KMS-11 (cell line): Measurements from ENCODE around the gene FAM107B.

Source experiments
- H2AFZ ChIP-seq: fragments of 200-600 bp; sonication (generic); 2 replicates; pipeline ENCODE4 v1.6.1; 2016; ENCODE audit warnings: antibody characterized with exemption, mixed run types, low read depth
- H3K27ac ChIP-seq: fragments of 200-600 bp; sonication (generic); 2 replicates; pipeline ENCODE4 v1.6.1; 2016; ENCODE audit warnings: mild to moderate bottlenecking, mixed run types
- H3K27me3 ChIP-seq: fragments of 200-600 bp; sonication (generic); 2 replicates; pipeline ENCODE4 v1.6.1; 2017; ENCODE audit warnings: mild to moderate bottlenecking, low read depth, mixed run types, moderate library complexity; ENCODE audit not compliant: insufficient read depth
- H3K36me3 ChIP-seq: fragments of 200-600 bp; sonication (generic); 2 replicates; pipeline ENCODE4 v1.6.1; 2017; ENCODE audit warnings: mild to moderate bottlenecking, mixed run types; ENCODE audit not compliant: insufficient read depth
- H3K4me1 ChIP-seq: fragments of 200-600 bp; sonication (generic); 2 replicates; pipeline ENCODE4 v1.6.1; 2016; ENCODE audit warnings: mild to moderate bottlenecking, low read depth, mixed run types; ENCODE audit not compliant: poor library complexity, severe bottlenecking
- H3K4me2 ChIP-seq: fragments of 200-600 bp; sonication (generic); 2 replicates; pipeline ENCODE4 v1.7.0; 2016; ENCODE audit warnings: mild to moderate bottlenecking, mixed run types
- H3K4me3 ChIP-seq: fragments of 200-600 bp; sonication (generic); IDR thresholded peaks from 2 replicates; pipeline ENCODE4 v1.6.1; 2017; ENCODE audit warnings: low read depth, low read length, mixed read lengths; ENCODE audit not compliant: insufficient read depth
- H3K79me2 ChIP-seq: fragments of 200-600 bp; sonication (generic); 2 replicates; pipeline ENCODE4 v1.6.1; 2016; ENCODE audit warnings: low read depth, mixed run types; ENCODE audit not compliant: insufficient read depth
- H3K9ac ChIP-seq: fragments of 200-600 bp; sonication (generic); 2 replicates; pipeline ENCODE4 v1.6.1; 2016; ENCODE audit warnings: mild to moderate bottlenecking, mixed run types
- H4K20me1 ChIP-seq: fragments of 200-600 bp; sonication (generic); 2 replicates; pipeline ENCODE4 v1.6.1; 2016; ENCODE audit warnings: mild to moderate bottlenecking, mixed run types; ENCODE audit not compliant: insufficient read depth
- CTCF ChIP-seq: fragments of 200-600 bp; sonication (generic); conservative IDR thresholded peaks from 2 replicates; pipeline ENCODE4 v1.6.1; 2017; ENCODE audit warnings: low read depth, mild to moderate bottlenecking, antibody characterized with exemption, low read length, moderate library complexity, mixed read lengths

FAM107B gene

GRCh38 chr10:14477408-14477710 lies 297.3 kb downstream of the FAM107B start:
- H3K4me2 ChIP-seq, result no peak overlapping the region

DNA sequence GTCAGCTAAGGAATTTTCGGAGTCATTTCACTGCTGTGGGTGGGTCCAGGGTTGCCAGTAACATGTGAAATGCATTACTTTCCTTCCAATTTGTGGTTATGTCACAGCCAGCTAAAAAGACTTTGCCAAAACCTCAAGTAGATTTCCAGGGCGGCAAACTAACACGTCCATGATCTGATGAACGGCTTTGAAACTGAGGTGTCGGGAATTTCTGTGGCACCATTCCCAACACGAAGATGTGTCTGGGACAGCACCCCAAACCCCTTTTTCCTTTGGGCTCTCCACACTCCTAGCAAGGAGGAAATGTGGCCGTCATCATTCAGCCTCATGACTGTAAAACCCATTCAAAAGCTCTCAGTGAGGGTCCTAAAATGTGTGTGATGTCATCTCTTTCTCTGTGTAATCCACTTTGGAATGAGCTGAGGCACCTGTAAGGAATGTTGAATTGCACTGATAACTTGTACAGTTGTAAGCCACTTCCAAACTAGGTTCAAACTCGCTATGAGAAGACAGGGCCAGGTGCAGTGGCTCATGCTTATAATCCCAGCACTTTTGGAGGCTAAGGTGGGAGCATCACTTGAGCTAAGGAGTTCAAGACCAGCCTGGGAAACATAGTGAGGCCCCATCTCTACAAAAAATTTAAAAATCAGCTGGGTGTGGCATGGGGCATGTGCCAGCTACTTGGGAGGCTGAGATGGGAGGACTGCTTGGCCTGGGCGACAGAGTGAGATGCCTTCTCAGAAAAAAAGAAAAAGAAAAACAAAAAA lies 297.9 kb downstream of the FAM107B start:
- Histone ChIP-seq H3K4me1 (peaks cover 4% of the 10 kb centered on the region), H3K4me2 (no peak overlapping the region), H3K79me2 (no peaks in the 10 kb centered on the region), H3K27me3 (no peaks in the 10 kb centered on the region), H4K20me1 (no peaks in the 10 kb centered on the region), H2AFZ (no peak overlapping the region), H3K36me3 (no peaks in the 10 kb centered on the region), H3K9ac (no peak overlapping the region), H3K4me3 (no peak overlapping the region), H3K27ac (no peak overlapping the region)
- no peak for TF ChIP-seq CTCF

More at GRCh38 chr10:14477408-14477710, 297.3 kb downstream of the FAM107B start:
- H3K36me3 ChIP-seq, result no peaks in the 10 kb centered on the region
- no peaks in the 10 kb centered on the region for H4K20me1 ChIP-seq
- no peak overlapping the region for H3K4me3 ChIP-seq
- H3K27me3 ChIP-seq, result no peaks in the 10 kb centered on the region
- peaks cover 4% of the 10 kb centered on the region for H3K4me1 ChIP-seq
- no peak overlapping the region for H2AFZ ChIP-seq
- no peak overlapping the region for H3K9ac ChIP-seq
- H3K79me2 ChIP-seq, result no peaks in the 10 kb centered on the region
- no peak for TF ChIP-seq CTCF
- H3K27ac ChIP-seq, result no peak overlapping the region

- Histone ChIP-seq H2AFZ (no peak overlapping the region), H3K27ac (no peak overlapping the region), H4K20me1 (no peaks in the 10 kb centered on the region), H3K9ac (no peak overlapping the region), H3K4me2 (no peak overlapping the region), H3K4me3 (no peak overlapping the region), H3K27me3 (no peaks in the 10 kb centered on the region), H3K36me3 (no peaks in the 10 kb centered on the region), H3K79me2 (no peaks in the 10 kb centered on the region), H3K4me1 (peaks cover 4% of the 10 kb centered on the region)
- TF ChIP-seq CTCF, result no peak
These were observed 298.7 kb downstream of the FAM107B start for GRCh38 chr10:14476006-14476405.

GRCh38 chr10:14474656-14475055 lies 300.0 kb downstream of the FAM107B start:
- Histone ChIP-seq H3K27me3 (no peaks in the 10 kb centered on the region), H3K79me2 (no peaks in the 10 kb centered on the region), H3K4me1 (peaks cover 4% of the 10 kb centered on the region), H3K36me3 (no peaks in the 10 kb centered on the region), H3K4me2 (no peak overlapping the region), H3K9ac (no peak overlapping the region), H2AFZ (no peak overlapping the region), H3K27ac (no peak overlapping the region), H4K20me1 (no peaks in the 10 kb centered on the region), H3K4me3 (no peak overlapping the region)
- no peak for TF ChIP-seq CTCF
